HEK293 (cell line): ENCODE results near the gene EMSY.

Source experiments
- CTCF ChIA-PET: fragments of 350-600 bp; formaldehyde crosslinking; extraction: SDS; loops from one replicate; lab custom pipeline; 2021; ENCODE audit warnings: antibody characterized with exemption; lab: Yijun Ruan, JAX
- POLR2A ChIA-PET: fragments of 300-600 bp; formaldehyde crosslinking; extraction: SDS; loops from one replicate; lab custom pipeline; 2020; ENCODE audit warnings: antibody characterized with exemption, inconsistent platforms; lab: Yijun Ruan, JAX
- H3K27ac ChIP-seq: fragments of 200-500 bp; sonication (Bioruptor generic); 2 replicates; pipeline ENCODE4 v1.5.1; 2014; ENCODE audit warnings: low read depth, low read length, control low read depth, inconsistent platforms; ENCODE audit errors: extremely low read depth
- H3K36me3 ChIP-seq, 2 experiments: fragments of 200-500 bp in 1 of 2; sonication (Bioruptor generic) in 1 of 2; 1 replicate in 1 of 2; 2 replicates in 1 of 2; pipeline ENCODE4 v1.5.1; 2014 to 2017; ENCODE audit warnings: inconsistent platforms in 2 of 2, low read length in 2 of 2; ENCODE audit not compliant: control insufficient read depth in 2 of 2, insufficient read depth in 1 of 2
- H3K4me1 ChIP-seq: fragments of 200-500 bp; sonication (Bioruptor generic); 2 replicates; pipeline ENCODE4 v1.5.1; 2014; ENCODE audit warnings: mild to moderate bottlenecking, low read length, inconsistent platforms; ENCODE audit not compliant: control insufficient read depth, insufficient read depth
- H3K4me3 ChIP-seq: 2 replicates; pipeline ENCODE4 v1.5.1; 2011; ENCODE audit warnings: low read depth, mild to moderate bottlenecking, control low read depth, low read length, moderate library complexity
- H3K9me3 ChIP-seq: fragments of 200-500 bp; sonication (Bioruptor generic); 2 replicates; pipeline ENCODE4 v1.5.1; 2014; ENCODE audit warnings: low read depth, low read length, inconsistent platforms; ENCODE audit not compliant: control insufficient read depth, insufficient read depth
- ELK4 ChIP-seq: IDR thresholded peaks from 2 replicates; pipeline ENCODE4 v1.6.1; 2011; ENCODE audit warnings: mild to moderate bottlenecking, low read depth, low read length, borderline replicate concordance
- GLI4 ChIP-seq: fragments of 450-650 bp; formaldehyde crosslinking; IDR thresholded peaks from 2 replicates; pipeline ENCODE4 v1.5.1; 2016; ENCODE audit warnings: missing biosample characterization, missing genetic modification characterization
- KLF10 ChIP-seq: fragments of 450-650 bp; IDR thresholded peaks from 2 replicates; pipeline ENCODE4 v1.5.1; 2018; ENCODE audit warnings: missing biosample characterization, mild to moderate bottlenecking, missing genetic modification characterization
- MYNN ChIP-seq: fragments of 450-650 bp; formaldehyde crosslinking; IDR thresholded peaks from 2 replicates; pipeline ENCODE4 v1.5.1; 2016; ENCODE audit warnings: missing biosample characterization, missing genetic modification characterization, borderline replicate concordance
- OVOL3 ChIP-seq: fragments of 450-650 bp; formaldehyde crosslinking; IDR thresholded peaks from 2 replicates; pipeline ENCODE4 v1.5.1; 2016; ENCODE audit warnings: missing biosample characterization, missing genetic modification characterization
- SCRT2 ChIP-seq: fragments of 450-650 bp; formaldehyde crosslinking; IDR thresholded peaks from 2 replicates; pipeline ENCODE4 v1.5.1; 2016; ENCODE audit warnings: missing biosample characterization, missing genetic modification characterization
- TCF7L2 ChIP-seq: IDR thresholded peaks from 2 replicates; pipeline ENCODE4 v1.6.1; 2011; ENCODE audit warnings: low read depth, mild to moderate bottlenecking, inconsistent platforms, low read length, moderate library complexity, borderline replicate concordance
- YY2 ChIP-seq: fragments of 450-650 bp; formaldehyde crosslinking; IDR thresholded peaks from 2 replicates; pipeline ENCODE4 v1.5.1; 2016; ENCODE audit warnings: missing biosample characterization, missing genetic modification characterization
- ZBTB49 ChIP-seq: fragments of 450-650 bp; formaldehyde crosslinking; IDR thresholded peaks from 2 replicates; pipeline ENCODE4 v1.5.1; 2016; ENCODE audit warnings: missing biosample characterization, missing genetic modification characterization, low read depth
- ZNF114 ChIP-seq: fragments of 450-650 bp; formaldehyde crosslinking; IDR thresholded peaks from 2 replicates; pipeline ENCODE4 v1.5.0; 2017; ENCODE audit warnings: missing biosample characterization, missing genetic modification characterization
- ZNF133 ChIP-seq: fragments of 450-650 bp; formaldehyde crosslinking; IDR thresholded peaks from 2 replicates; pipeline ENCODE4 v1.5.1; 2016; ENCODE audit warnings: missing biosample characterization, missing genetic modification characterization
- ZNF19 ChIP-seq: fragments of 450-650 bp; formaldehyde crosslinking; IDR thresholded peaks from 2 replicates; pipeline ENCODE4; 2016; ENCODE audit warnings: missing biosample characterization, missing genetic modification characterization, low read depth
- ZNF26 ChIP-seq: fragments of 450-650 bp; formaldehyde crosslinking; IDR thresholded peaks from 2 replicates; pipeline ENCODE4 v1.5.1; 2016; ENCODE audit warnings: missing biosample characterization, missing genetic modification characterization
- ZNF274 ChIP-seq, 2 experiments: fragments of 200-500 bp in 1 of 2; fragments of 450-650 bp in 1 of 2; sonication (Bioruptor generic) in 1 of 2; formaldehyde crosslinking in 1 of 2; IDR thresholded peaks; 2 replicates each; pipeline versions ENCODE4 v1.5.1 to v1.6.1; 2014 to 2016; ENCODE audit warnings: borderline replicate concordance in 1 of 2, inconsistent platforms in 1 of 2, low read length in 1 of 2, missing biosample characterization in 1 of 2, missing genetic modification characterization in 1 of 2
- ZNF280C ChIP-seq: fragments of 450-650 bp; formaldehyde crosslinking; IDR thresholded peaks from 2 replicates; pipeline ENCODE4 v1.5.1; 2016; ENCODE audit warnings: missing biosample characterization, missing genetic modification characterization
- ZNF302 ChIP-seq: fragments of 450-650 bp; formaldehyde crosslinking; IDR thresholded peaks from 2 replicates; pipeline ENCODE4 v1.5.1; 2016; ENCODE audit warnings: missing biosample characterization, missing genetic modification characterization, low read depth
- ZNF548 ChIP-seq: fragments of 450-650 bp; formaldehyde crosslinking; IDR thresholded peaks from 2 replicates; pipeline ENCODE4 v1.5.1; 2016; ENCODE audit warnings: missing biosample characterization, missing genetic modification characterization
- ZNF654 ChIP-seq: fragments of 450-650 bp; formaldehyde crosslinking; IDR thresholded peaks from 2 replicates; pipeline ENCODE4 v1.5.1; 2016; ENCODE audit warnings: low read depth, missing biosample characterization, missing genetic modification characterization
- ZNF776 ChIP-seq: fragments of 450-650 bp; formaldehyde crosslinking; IDR thresholded peaks from 2 replicates; pipeline ENCODE4 v1.5.0; 2017; ENCODE audit warnings: missing biosample characterization, missing genetic modification characterization, borderline replicate concordance
- ZNF830 ChIP-seq: fragments of 450-650 bp; IDR thresholded peaks from 2 replicates; pipeline ENCODE4 v1.5.0; 2018; ENCODE audit warnings: missing biosample characterization, missing genetic modification characterization, low read depth, mild to moderate bottlenecking, moderate library complexity
- ZNF837 ChIP-seq: fragments of 450-650 bp; formaldehyde crosslinking; IDR thresholded peaks from 2 replicates; pipeline ENCODE4 v1.5.1; 2016; ENCODE audit warnings: missing biosample characterization, missing genetic modification characterization
- ZNF843 ChIP-seq: fragments of 450-650 bp; formaldehyde crosslinking; IDR thresholded peaks from 2 replicates; pipeline ENCODE4 v1.5.1; 2016; ENCODE audit warnings: missing biosample characterization, missing genetic modification characterization
- ZSCAN23 ChIP-seq: fragments of 450-650 bp; formaldehyde crosslinking; IDR thresholded peaks from 2 replicates; pipeline ENCODE4 v1.5.1; 2016; ENCODE audit warnings: missing biosample characterization, missing genetic modification characterization

Gene EMSY

GRCh38 chr11:76567261-76567660 is 122.4 kb downstream of the EMSY start (continued):
- TF ChIP-seq SCRT2 (no peak), ZNF776 (tag by site-specific recombination) (no peak), ZNF654 (tag by site-specific recombination) (no peak), ZNF114 (no peak), ELK4 (no peak), MYNN (tag by site-specific recombination) (no peak), TCF7L2 (no peak)

- Histone ChIP-seq H3K9me3 (no peaks in the 10 kb centered on the region), H3K27ac (no peak overlapping the region), H3K4me1 (no peaks in the 10 kb centered on the region), H3K36me3 (no peaks in the 10 kb centered on the region), H3K4me3 (no peak overlapping the region)
- ChIA-PET POLR2A (no interaction called here), CTCF (interaction anchor here (0.6 to 2.0 kb wide), 2 partner anchors 10 to 21 kb away, joined by 3 to 8 read pairs; no protein-coding TSS in a partner anchor)
- TF ChIP-seq ZNF548 (tag by site-specific recombination): no peak
- TF ChIP-seq ZNF133 (tag by site-specific recombination): no peak
- no peak for TF ChIP-seq GLI4
- TF ChIP-seq YY2 (tag by site-specific recombination): no peak
- TF ChIP-seq ZNF280C (tag by site-specific recombination): no peak
- no peak for TF ChIP-seq ZSCAN23
- TF ChIP-seq MYNN (tag by site-specific recombination): no peak
- no peak for TF ChIP-seq ZNF274 (IDR thresholded peaks at IDR 0.05; ENCODE audit: low read length)
- no peak for TF ChIP-seq ZNF274 (tag by site-specific recombination; IDR thresholded peaks at IDR 0.05; ENCODE audit: borderline replicate concordance)
- no peak for TF ChIP-seq ZNF843
- TF ChIP-seq ZNF302: no peak
- no peak for TF ChIP-seq ZBTB49 (tag by site-specific recombination)
- no peak for TF ChIP-seq ZNF26 (tag by site-specific recombination)
- TF ChIP-seq ZNF837 (tag by site-specific recombination): no peak
- no peak for TF ChIP-seq SCRT2
- no peak for TF ChIP-seq KLF10 (tag by site-specific recombination)
- TF ChIP-seq OVOL3 (tag by site-specific recombination): no peak
- TF ChIP-seq ZNF830 (tag by site-specific recombination): no peak
- no peak for TF ChIP-seq ZNF19 (tag by site-specific recombination)
These were observed 123.3 kb downstream of the EMSY start for GRCh38 chr11:76568139-76568538.
